ENCODE results near the gene LEMD1.

DNA sequence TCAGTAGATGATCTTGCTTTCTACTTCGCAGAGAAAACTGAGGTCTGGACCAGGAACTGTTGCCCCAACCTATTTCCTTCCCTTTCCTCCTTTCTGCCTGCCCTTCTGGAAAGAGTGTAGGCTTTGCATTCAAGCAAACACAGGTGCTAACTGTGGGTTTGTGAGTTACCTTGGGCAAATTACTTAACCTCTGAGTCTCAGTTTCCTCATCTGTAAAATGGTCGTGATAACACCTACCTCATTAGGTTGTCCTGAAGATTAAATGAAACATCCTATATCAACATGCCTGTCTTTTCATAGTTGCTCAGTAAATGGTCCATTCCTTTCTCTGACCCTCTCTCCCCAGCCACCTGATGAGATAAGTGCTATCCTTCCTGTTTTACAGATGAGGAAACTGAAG is 43.5 kb upstream of the LEMD1 start:
- TF ChIP-seq, protein P1, sequence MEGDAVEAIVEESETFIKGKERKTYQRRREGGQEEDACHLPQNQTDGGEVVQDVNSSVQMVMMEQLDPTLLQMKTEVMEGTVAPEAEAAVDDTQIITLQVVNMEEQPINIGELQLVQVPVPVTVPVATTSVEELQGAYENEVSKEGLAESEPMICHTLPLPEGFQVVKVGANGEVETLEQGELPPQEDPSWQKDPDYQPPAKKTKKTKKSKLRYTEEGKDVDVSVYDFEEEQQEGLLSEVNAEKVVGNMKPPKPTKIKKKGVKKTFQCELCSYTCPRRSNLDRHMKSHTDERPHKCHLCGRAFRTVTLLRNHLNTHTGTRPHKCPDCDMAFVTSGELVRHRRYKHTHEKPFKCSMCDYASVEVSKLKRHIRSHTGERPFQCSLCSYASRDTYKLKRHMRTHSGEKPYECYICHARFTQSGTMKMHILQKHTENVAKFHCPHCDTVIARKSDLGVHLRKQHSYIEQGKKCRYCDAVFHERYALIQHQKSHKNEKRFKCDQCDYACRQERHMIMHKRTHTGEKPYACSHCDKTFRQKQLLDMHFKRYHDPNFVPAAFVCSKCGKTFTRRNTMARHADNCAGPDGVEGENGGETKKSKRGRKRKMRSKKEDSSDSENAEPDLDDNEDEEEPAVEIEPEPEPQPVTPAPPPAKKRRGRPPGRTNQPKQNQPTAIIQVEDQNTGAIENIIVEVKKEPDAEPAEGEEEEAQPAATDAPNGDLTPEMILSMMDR (IDR thresholded peaks at IDR 0.05 in 8 of 11, conservative IDR thresholded peaks at IDR 0.05 in 3 of 11) = no peak
- no peak for TF ChIP-seq POLR2A (IDR thresholded peaks at IDR 0.05)

Measured in spleen (tissue), 7 donors.